Mammary epithelial cell (primary cell): ENCODE measurements around the gene TRRAP.

Source experiments
- EZH2 ChIP-seq: IDR thresholded peaks from 2 replicates; pipeline ENCODE4 v1.6.1; 2012; ENCODE audit warnings: low read length, inconsistent platforms, borderline replicate concordance
- TF ChIP-seq, protein P1 (sequence below), 2 donors: IDR thresholded peaks in 1 of 2; conservative IDR thresholded peaks in 1 of 2; 2 replicates each; pipeline ENCODE4 v1.5.1; 2011 to 2012; ENCODE audit warnings: inconsistent platforms in 2 of 2, low read length in 2 of 2, mild to moderate bottlenecking in 2 of 2, control low read depth in 1 of 2, low read depth in 1 of 2; ENCODE audit not compliant: insufficient read depth in 1 of 2; ENCODE audit errors: extremely low read depth in 1 of 2

DNA sequence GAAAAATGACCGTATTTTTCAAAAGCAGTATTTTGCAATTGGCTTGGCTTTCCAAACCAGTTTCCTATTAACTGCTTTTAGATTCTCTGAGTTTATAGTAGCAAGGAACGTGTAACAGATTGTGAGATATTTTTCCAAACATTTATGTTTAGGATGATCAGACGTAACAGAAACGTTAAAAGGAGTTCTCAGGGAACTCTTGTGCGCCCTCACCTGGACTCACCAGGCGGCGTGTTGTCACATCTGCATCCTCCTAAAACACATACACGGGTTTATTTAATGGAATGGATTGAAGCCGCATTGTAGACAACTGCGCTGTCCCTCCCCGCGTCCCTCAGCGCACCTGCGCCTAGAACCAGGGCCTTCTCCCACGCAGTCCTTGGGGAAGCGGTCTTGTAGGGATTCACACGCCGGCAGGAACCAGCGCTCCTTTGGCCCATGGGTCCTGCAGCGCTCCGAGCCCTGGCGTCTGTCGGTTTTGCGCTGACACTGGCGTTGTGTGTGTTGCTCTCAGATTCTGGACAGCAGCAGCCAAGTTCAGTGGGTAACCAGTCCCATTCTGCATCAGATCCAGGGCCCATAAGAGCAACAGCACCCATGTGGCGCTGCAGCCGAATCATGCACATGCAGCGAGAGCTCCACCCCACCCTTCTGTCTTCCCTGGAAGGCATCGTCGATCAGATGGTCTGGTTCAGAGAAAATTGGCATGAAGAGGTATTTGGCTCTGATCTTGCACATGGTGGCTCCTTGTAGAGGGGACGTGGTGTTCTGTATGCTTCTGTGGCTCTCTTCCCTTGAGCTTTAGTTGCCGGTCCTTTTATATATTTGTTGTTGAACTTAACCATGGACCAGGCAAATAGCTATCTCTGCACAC is 114.9 kb downstream of the TRRAP start:
- TF ChIP-seq, protein P1, sequence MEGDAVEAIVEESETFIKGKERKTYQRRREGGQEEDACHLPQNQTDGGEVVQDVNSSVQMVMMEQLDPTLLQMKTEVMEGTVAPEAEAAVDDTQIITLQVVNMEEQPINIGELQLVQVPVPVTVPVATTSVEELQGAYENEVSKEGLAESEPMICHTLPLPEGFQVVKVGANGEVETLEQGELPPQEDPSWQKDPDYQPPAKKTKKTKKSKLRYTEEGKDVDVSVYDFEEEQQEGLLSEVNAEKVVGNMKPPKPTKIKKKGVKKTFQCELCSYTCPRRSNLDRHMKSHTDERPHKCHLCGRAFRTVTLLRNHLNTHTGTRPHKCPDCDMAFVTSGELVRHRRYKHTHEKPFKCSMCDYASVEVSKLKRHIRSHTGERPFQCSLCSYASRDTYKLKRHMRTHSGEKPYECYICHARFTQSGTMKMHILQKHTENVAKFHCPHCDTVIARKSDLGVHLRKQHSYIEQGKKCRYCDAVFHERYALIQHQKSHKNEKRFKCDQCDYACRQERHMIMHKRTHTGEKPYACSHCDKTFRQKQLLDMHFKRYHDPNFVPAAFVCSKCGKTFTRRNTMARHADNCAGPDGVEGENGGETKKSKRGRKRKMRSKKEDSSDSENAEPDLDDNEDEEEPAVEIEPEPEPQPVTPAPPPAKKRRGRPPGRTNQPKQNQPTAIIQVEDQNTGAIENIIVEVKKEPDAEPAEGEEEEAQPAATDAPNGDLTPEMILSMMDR (conservative IDR thresholded peaks at IDR 0.05 in 1 of 2, IDR thresholded peaks at IDR 0.05 in 1 of 2; ENCODE audit: extremely low read depth in 1 of 2, insufficient read depth in 1 of 2, low read depth in 1 of 2, low read length in 2 of 2), result peak; percentile 2 to 4
- no peak for TF ChIP-seq EZH2
